ENCODE data around the gene SH2D2A.

The SH2D2A gene

DNA sequence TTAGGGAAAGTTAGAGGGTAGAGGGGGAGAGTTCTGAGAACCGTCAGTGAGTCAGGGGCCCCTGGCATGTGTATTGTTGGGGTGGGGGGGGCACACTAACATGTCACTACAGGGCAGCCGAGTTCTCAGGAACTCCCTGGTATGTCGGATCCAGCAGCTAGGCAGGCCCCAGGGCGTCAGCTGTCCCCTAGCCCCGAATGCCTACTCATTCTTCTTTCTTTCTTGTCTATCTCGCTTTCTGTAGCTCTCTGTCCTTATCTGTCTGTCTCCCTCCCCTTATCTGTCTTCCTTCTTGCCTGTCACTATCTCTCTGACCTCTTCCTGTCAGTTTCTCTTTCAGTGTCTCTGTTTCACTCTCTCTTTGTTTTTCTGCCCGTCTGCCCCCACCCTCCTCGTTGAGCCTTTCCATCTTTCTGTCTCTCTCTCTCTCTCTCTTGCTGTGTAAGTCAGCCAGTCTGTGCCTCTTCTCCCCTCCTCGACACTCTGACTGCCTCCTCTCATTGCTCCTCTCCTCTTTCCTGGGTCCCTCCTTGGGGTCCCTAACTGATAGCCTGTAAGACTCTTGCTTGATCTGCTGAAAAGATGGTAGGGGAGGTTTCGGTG, 46.5 kb upstream of the SH2D2A start:
- Histone ChIP-seq H3K9me3 (ENCODE audit: severe bottlenecking) (no peaks in the 10 kb centered on the region), H3K4me1 (ENCODE audit: insufficient read depth, poor library complexity, severe bottlenecking) (no peaks in the 10 kb centered on the region), H3K4me3 (ENCODE audit: severe bottlenecking) (no peak overlapping the region), H3K36me3 (ENCODE audit: low read depth) (no peaks in the 10 kb centered on the region), H3K27ac (ENCODE audit: poor library complexity, severe bottlenecking) (no peak overlapping the region), H3K27me3 (ENCODE audit: insufficient read depth, poor library complexity, severe bottlenecking) (peaks cover 37% of the 10 kb centered on the region)
- TF ChIP-seq, protein P1, sequence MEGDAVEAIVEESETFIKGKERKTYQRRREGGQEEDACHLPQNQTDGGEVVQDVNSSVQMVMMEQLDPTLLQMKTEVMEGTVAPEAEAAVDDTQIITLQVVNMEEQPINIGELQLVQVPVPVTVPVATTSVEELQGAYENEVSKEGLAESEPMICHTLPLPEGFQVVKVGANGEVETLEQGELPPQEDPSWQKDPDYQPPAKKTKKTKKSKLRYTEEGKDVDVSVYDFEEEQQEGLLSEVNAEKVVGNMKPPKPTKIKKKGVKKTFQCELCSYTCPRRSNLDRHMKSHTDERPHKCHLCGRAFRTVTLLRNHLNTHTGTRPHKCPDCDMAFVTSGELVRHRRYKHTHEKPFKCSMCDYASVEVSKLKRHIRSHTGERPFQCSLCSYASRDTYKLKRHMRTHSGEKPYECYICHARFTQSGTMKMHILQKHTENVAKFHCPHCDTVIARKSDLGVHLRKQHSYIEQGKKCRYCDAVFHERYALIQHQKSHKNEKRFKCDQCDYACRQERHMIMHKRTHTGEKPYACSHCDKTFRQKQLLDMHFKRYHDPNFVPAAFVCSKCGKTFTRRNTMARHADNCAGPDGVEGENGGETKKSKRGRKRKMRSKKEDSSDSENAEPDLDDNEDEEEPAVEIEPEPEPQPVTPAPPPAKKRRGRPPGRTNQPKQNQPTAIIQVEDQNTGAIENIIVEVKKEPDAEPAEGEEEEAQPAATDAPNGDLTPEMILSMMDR (IDR thresholded peaks at IDR 0.05; ENCODE audit: poor library complexity, severe bottlenecking): no peak
- DNase-seq (ENCODE audit: low spot score): no peak
- no peak for ATAC-seq (ENCODE audit: low read depth)

- H3K9me3 ChIP-seq (ENCODE audit: severe bottlenecking): no peaks in the 10 kb centered on the region
- H3K4me1 ChIP-seq (ENCODE audit: insufficient read depth, poor library complexity, severe bottlenecking): no peaks in the 10 kb centered on the region
- H3K27me3 ChIP-seq (ENCODE audit: insufficient read depth, poor library complexity, severe bottlenecking): peaks cover 37% of the 10 kb centered on the region
- DNase-seq (ENCODE audit: low spot score) (no peak), ATAC-seq (ENCODE audit: low read depth) (no peak)
- H3K36me3 ChIP-seq (ENCODE audit: low read depth): no peaks in the 10 kb centered on the region
- no peak overlapping the region for H3K4me3 ChIP-seq (ENCODE audit: severe bottlenecking)
- H3K27ac ChIP-seq (ENCODE audit: poor library complexity, severe bottlenecking): no peak overlapping the region
- TF ChIP-seq, protein P1 (IDR thresholded peaks at IDR 0.05; ENCODE audit: poor library complexity, severe bottlenecking): no peak
These were observed 45.9 kb upstream of the SH2D2A start for GRCh38 chr1:156862584-156862983.

DNA sequence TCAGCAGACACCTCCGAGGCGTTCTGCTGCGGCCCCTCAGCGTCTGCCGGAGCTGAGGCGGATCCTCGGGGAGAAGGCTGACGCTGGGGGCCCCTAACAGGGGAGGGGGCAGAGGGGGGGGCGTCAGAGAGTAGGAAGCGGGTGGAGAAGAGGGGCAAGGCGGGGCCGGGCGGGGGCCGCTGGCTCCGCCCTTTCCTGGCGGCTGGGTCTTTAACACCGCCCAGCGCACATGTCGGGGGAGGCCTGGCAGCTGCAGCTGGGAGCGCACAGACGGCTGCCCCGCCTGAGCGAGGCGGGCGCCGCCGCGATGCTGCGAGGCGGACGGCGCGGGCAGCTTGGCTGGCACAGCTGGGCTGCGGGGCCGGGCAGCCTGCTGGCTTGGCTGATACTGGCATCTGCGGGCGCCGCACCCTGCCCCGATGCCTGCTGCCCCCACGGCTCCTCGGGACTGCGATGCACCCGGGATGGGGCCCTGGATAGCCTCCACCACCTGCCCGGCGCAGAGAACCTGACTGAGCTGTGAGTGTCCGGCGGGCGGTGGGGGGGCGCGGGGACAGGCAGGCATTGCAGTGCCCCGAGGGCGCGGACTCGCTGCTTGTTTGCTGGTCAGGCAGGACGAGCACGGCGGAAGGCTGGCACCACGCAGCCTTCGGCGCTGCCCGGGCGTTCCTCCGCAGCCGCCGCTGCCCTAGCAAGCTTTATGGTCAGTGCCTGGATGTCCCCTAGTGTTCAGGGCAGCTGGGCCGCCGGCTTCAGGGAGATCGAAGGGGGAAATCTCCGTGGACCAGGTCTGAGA, 44.2 kb upstream of the SH2D2A start, which contains the start of gene NTRK1:
Gene NTRK1, plus strand, starts transcription at position 238 of the 796 bp plus-strand sequence. Its CDS starts 70 bp downstream, at position 308.
- Histone ChIP-seq H3K27me3 (ENCODE audit: insufficient read depth, poor library complexity, severe bottlenecking) (peaks cover 37% of the 10 kb centered on the region), H3K9me3 (ENCODE audit: severe bottlenecking) (no peaks in the 10 kb centered on the region), H3K4me1 (ENCODE audit: insufficient read depth, poor library complexity, severe bottlenecking) (no peaks in the 10 kb centered on the region), H3K4me3 (ENCODE audit: severe bottlenecking) (peak within 1 kb of the TSS; percentile 21), H3K36me3 (ENCODE audit: low read depth) (no peaks in the 10 kb centered on the region), H3K27ac (ENCODE audit: poor library complexity, severe bottlenecking) (no peak within 1 kb of the TSS)
- ATAC-seq (ENCODE audit: low read depth) (peak; percentile 46), DNase-seq (ENCODE audit: low spot score) (no peak)
- TF ChIP-seq, protein P1 (IDR thresholded peaks at IDR 0.05; ENCODE audit: poor library complexity, severe bottlenecking): peak; percentile 1

DNA sequence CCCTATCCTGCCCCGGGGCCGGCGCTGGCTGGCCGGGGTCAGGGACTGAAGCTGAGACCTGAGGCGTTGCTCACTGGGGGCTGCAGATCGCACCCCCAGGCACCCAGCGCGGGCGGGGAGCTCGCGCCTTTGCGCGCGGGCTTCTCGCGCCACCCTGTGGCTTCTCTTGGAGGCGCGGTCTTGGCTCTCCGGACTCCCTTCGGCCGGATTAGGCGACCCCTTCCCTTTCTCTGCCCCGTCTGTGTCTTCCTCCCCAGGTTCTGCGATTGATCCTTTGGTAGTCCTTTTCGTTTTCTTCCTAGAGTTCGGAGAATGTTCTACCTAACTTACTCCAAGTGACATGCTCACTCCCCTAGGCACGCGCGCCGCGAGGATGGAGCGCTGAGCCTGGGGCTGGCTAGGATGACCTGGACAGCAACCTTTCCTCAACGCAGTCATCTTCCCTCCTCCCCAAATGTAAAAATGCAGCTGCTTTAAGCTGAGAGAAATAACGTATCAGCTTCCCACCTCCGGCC, 43.5 kb upstream of the SH2D2A start:
- Histone ChIP-seq H3K27ac (ENCODE audit: poor library complexity, severe bottlenecking) (no peak overlapping the region), H3K9me3 (ENCODE audit: severe bottlenecking) (no peaks in the 10 kb centered on the region), H3K4me1 (ENCODE audit: insufficient read depth, poor library complexity, severe bottlenecking) (no peaks in the 10 kb centered on the region), H3K27me3 (ENCODE audit: insufficient read depth, poor library complexity, severe bottlenecking) (peaks cover 37% of the 10 kb centered on the region), H3K36me3 (ENCODE audit: low read depth) (no peaks in the 10 kb centered on the region), H3K4me3 (ENCODE audit: severe bottlenecking) (peak overlapping the region; percentile 21)
- TF ChIP-seq, protein P1 (IDR thresholded peaks at IDR 0.05; ENCODE audit: poor library complexity, severe bottlenecking): peak; percentile 92
- no peak for DNase-seq (ENCODE audit: low spot score)
- peak; percentile 56 for ATAC-seq (ENCODE audit: low read depth)

Data from RWPE2 (cell line).